ENCODE data around the gene FASN. TPM values are rescaled to one million over a fixed set of nuclear protein-coding genes. Genes with fewer than 3 reads are reported as not detected.
"Not testable (repeated sequence)": the region's sequence is repeated elsewhere in the genome, so short reads cannot be mapped to it uniquely, and the experiment has no call there.

Gene FASN
- polyA plus RNA-seq (2012; ENCODE audit: missing spikeins) = 18.8 TPM

DNA sequence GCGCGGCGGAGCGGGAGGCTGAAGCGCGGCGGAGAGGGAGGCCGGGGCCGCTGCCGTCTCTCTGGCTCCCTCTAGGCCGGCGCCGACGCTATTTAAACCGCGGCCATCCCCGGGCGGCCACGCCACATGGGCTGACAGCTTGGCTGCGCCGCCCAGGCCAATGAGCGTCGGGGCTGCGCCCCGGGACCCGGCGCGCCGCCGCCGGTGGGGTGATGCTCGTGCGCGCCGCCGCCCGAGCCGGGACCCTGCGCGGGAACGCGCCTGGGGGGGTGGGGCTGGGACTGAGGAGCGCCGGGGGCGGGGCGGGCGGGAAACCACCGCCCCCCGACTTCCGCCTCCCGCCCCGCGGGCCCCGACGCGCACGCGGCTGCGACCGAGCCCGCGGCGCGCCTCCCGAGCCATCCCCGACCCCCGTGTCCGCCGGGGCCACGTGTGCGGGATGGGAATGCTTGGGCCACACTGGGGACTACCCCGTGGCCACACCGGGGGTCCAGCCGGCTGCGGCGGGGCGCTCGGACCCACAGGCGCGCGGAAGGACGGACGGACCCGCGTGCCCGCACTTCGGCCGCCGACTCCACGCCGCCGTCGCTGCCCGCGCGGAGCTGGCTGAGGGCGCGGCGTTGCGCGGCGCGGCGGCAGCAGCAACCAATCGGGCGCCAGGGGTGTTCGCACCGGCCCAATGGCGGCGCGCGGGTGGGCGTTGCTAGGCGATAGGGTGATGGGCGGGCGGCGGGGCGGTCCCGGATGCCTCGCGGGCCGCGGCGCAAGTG, at the start of gene FASN:
TSS of gene FASN (minus strand) at position 68 of the 770 bp plus-strand sequence. CDS start 1,791 bp downstream, outside the sequence.
- peak; percentile 98 for FAIRE-seq
- DNase-seq (ENCODE audit: insufficient read length) = peak; percentile 100
- TF ChIP-seq POLR2A (IDR thresholded peaks at IDR 0.05; ENCODE audit: low read depth, low read length) (peak; percentile 94), TAF1 (IDR thresholded peaks at IDR 0.05; ENCODE audit: borderline replicate concordance, low read depth, low read length) (peak; percentile 85), POLR2AphosphoS5 (IDR thresholded peaks at IDR 0.05; ENCODE audit: low read depth, low read length) (peak; percentile 89)

GRCh38 chr17:82146663-82147654, 48.9 kb upstream of the FASN start:
- DNase-seq (ENCODE audit: insufficient read length) (no peak), FAIRE-seq (no peak)
- TF ChIP-seq TAF1 (IDR thresholded peaks at IDR 0.05; ENCODE audit: borderline replicate concordance, low read depth, low read length) (no peak), POLR2AphosphoS5 (IDR thresholded peaks at IDR 0.05; ENCODE audit: low read depth, low read length) (peak; percentile 30; the same call in 1 of the 2 replicates), POLR2A (IDR thresholded peaks at IDR 0.05; ENCODE audit: low read depth, low read length) (no peak)

- TF ChIP-seq TAF1 (IDR thresholded peaks at IDR 0.05; ENCODE audit: borderline replicate concordance, low read depth, low read length) (no peak), POLR2A (IDR thresholded peaks at IDR 0.05; ENCODE audit: low read depth, low read length) (no peak), POLR2AphosphoS5 (IDR thresholded peaks at IDR 0.05; ENCODE audit: low read depth, low read length) (no peak)
- FAIRE-seq (no peak), DNase-seq (ENCODE audit: insufficient read length) (no peak)
Measured at GRCh38 chr17:82145550-82146155, 47.6 kb upstream of the FASN start.

DNA sequence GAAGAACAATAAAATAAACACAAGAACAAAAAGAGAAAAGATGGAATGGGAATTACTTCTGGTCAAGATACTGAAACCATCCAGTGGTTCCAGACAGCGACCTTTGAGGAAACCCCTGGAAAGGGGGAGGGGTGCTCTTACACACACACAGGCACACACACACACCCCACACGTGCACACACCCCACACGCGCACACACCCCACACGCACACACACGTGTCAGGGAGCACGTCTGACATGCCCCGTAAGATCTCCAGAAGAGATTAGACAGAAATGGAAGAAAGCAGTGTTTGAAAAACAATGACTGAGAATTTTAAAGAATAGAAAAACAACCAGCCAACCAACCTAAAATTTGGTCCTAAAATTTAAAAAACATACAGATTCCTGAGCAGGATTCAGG, 45.3 kb upstream of the FASN start:
- DNase-seq (ENCODE audit: insufficient read length) (no peak), FAIRE-seq (no peak)
- TF ChIP-seq TAF1 (IDR thresholded peaks at IDR 0.05; ENCODE audit: borderline replicate concordance, low read depth, low read length) (no peak), POLR2AphosphoS5 (IDR thresholded peaks at IDR 0.05; ENCODE audit: low read depth, low read length) (no peak), POLR2A (IDR thresholded peaks at IDR 0.05; ENCODE audit: low read depth, low read length) (no peak)

DNA sequence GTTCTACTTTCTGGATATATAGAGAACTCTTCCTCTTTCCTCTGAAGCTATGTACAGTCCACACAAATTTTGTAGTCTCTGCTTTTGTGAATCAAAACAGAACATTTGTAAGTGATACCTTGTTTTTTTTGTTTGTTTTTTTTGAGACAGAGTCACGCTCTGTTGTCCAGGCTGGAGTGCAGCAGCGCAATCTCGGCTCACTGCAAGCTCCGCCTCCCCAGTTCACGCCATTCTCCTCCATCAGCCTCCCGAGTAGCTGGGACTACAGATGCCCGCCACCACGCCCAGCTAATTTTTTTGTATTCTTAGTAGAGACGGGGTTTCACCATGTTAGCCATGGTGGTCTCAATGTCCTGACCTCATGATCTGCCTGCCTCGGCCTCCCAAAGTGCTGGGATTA, 41.9 kb upstream of the FASN start:
- not testable (repeated sequence) for FAIRE-seq; DNase-seq (ENCODE audit: insufficient read length)

- DNase-seq (ENCODE audit: insufficient read length) = no peak
- no peak for FAIRE-seq
- no peak for TF ChIP-seq POLR2AphosphoS5 (IDR thresholded peaks at IDR 0.05; ENCODE audit: low read depth, low read length)
- no peak for TF ChIP-seq TAF1 (IDR thresholded peaks at IDR 0.05; ENCODE audit: borderline replicate concordance, low read depth, low read length)
- no peak for TF ChIP-seq POLR2A (IDR thresholded peaks at IDR 0.05; ENCODE audit: low read depth, low read length)
Measured at GRCh38 chr17:82138511-82138992, 40.5 kb upstream of the FASN start.

- FAIRE-seq = no peak
- TF ChIP-seq POLR2AphosphoS5 (IDR thresholded peaks at IDR 0.05; ENCODE audit: low read depth, low read length) (no peak), POLR2A (IDR thresholded peaks at IDR 0.05; ENCODE audit: low read depth, low read length) (no peak), TAF1 (IDR thresholded peaks at IDR 0.05; ENCODE audit: borderline replicate concordance, low read depth, low read length) (no peak)
- no peak for DNase-seq (ENCODE audit: insufficient read length)
Measured at GRCh38 chr17:82134101-82134500, 36.1 kb upstream of the FASN start.

- FAIRE-seq; DNase-seq (ENCODE audit: insufficient read length): not testable (repeated sequence)
Measured at GRCh38 chr17:82133166-82133953, 35.3 kb upstream of the FASN start.

DNA sequence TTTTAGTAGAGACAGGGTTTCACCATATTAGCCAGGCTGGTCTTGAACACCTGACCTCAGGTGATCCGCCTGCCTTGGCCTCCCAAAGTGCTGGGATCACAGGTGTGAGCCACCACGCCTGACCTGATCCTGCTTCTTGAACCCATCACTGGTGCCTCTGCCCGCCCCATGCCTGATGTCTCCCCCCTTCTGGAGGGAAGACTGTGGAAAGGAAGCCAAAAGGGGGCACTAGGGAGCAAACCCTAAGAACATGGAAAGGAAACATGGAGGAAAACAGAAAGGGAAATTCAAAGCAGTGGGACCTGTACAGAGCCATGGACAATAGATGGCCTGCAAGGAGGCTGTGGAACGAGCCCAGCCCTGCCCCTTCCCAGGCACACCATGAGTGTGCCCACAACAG, 31.1 kb upstream of the FASN start:
- no peak for DNase-seq (ENCODE audit: insufficient read length)
- no peak for FAIRE-seq
- TF ChIP-seq POLR2AphosphoS5 (IDR thresholded peaks at IDR 0.05; ENCODE audit: low read depth, low read length) (no peak), TAF1 (IDR thresholded peaks at IDR 0.05; ENCODE audit: borderline replicate concordance, low read depth, low read length) (no peak), POLR2A (IDR thresholded peaks at IDR 0.05; ENCODE audit: low read depth, low read length) (no peak)

DNA sequence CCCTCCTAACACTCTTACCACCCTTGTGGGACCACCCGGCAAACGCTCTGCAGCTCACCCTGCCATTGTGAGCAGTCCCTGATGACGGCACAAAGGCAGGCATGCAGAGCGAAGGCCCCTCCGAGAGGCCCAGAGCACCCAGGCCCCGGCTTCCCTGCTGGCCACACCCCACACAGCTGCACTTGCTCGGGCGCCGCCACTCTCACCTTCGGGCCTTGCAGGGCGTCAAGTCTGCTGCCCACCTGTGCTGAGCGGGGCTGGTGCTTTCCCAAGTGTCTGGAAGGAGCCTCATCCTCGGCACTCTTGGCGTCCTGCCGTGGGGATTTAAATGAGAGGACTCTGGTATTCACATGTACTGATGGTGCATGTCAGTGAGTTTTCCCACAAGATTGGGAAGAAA, 30.3 kb upstream of the FASN start:
- FAIRE-seq = no peak
- TF ChIP-seq POLR2A (IDR thresholded peaks at IDR 0.05; ENCODE audit: low read depth, low read length) (no peak), POLR2AphosphoS5 (IDR thresholded peaks at IDR 0.05; ENCODE audit: low read depth, low read length) (no peak), TAF1 (IDR thresholded peaks at IDR 0.05; ENCODE audit: borderline replicate concordance, low read depth, low read length) (no peak)
- DNase-seq (ENCODE audit: insufficient read length) = no peak

GRCh38 chr17:82127704-82128103, 29.7 kb upstream of the FASN start:
- FAIRE-seq = no peak
- TF ChIP-seq TAF1 (IDR thresholded peaks at IDR 0.05; ENCODE audit: borderline replicate concordance, low read depth, low read length) (no peak), POLR2AphosphoS5 (IDR thresholded peaks at IDR 0.05; ENCODE audit: low read depth, low read length) (no peak), POLR2A (IDR thresholded peaks at IDR 0.05; ENCODE audit: low read depth, low read length) (no peak)
- DNase-seq (ENCODE audit: insufficient read length) = no peak

Data from GM12892 (cell line).